Peyer's patch (tissue), 4 donors: ENCODE measurements around the gene GSTP1. TPM values are rescaled to one million over a fixed set of nuclear protein-coding genes. Genes with fewer than 3 reads are reported as not detected.
"Not testable (repeated sequence)": the region's sequence is repeated elsewhere in the genome, so short reads cannot be mapped to it uniquely, and the experiment has no call there.

ENCODE experiments used
- DNase-seq, 3 donors: peaks; one replicate each; pipeline ENCODE4 v3.0.0-alpha.2; 2017 to 2019
- H3K27ac ChIP-seq, 4 donors: fragments of 200-600 bp; sonication (generic); one replicate each; pipeline ENCODE4 v1.5.1; 2016 to 2019
- H3K27me3 ChIP-seq, 2 donors: fragments of 200-600 bp; sonication (generic); one replicate each; pipeline ENCODE4 v1.5.1; 2019
- H3K36me3 ChIP-seq, 3 donors: fragments of 200-600 bp; sonication (generic); one replicate each; pipeline ENCODE4 v1.5.1; 2016 to 2019
- H3K4me1 ChIP-seq, 4 donors: fragments of 200-600 bp; sonication (generic); one replicate each; pipeline ENCODE4 v1.5.1; 2016 to 2019
- H3K4me3 ChIP-seq, 4 donors: fragments of 200-600 bp; sonication (generic); 1 replicate in 3 of 4; 2 replicates in 1 of 4; pipeline ENCODE4 v1.5.1; 2016 to 2019; ENCODE audit warnings: mild to moderate bottlenecking in 1 of 4
- H3K9me3 ChIP-seq, 4 donors: fragments of 200-600 bp; sonication (generic); one replicate each; pipeline ENCODE4 v1.5.1; 2016 to 2019; ENCODE audit warnings: mild to moderate bottlenecking in 1 of 4
- POLR2A ChIP-seq, 2 donors: fragments of 450-650 bp; IDR thresholded peaks; one replicate each; pipeline ENCODE4 v1.5.1; 2017; ENCODE audit warnings: antibody characterized with exemption in 2 of 2, mild to moderate bottlenecking in 2 of 2, moderate library complexity in 2 of 2
- total RNA-seq, 4 donors: library from RNA; depleted of rRNA; stranded (reverse); fragments of >200 nt; gene quantifications; one replicate each; pipeline ENCODE4 v1.1.0, GENCODE V29; 2016
- TF ChIP-seq, protein P1 (sequence below), 6 experiments: fragments of 450-650 bp in 4 of 6; fragments of 200-600 bp in 2 of 6; sonication (generic) in 1 of 6; IDR thresholded peaks; one replicate each; pipeline ENCODE4 v1.5.1; 2017 to 2019; ENCODE audit warnings: antibody characterized with exemption in 6 of 6, mild to moderate bottlenecking in 3 of 6, moderate library complexity in 1 of 6

The GSTP1 gene
- total RNA-seq, 4 donors from 2014 or later = 237 to 451 (median 419) TPM

- H3K27me3 ChIP-seq = no peaks in the 10 kb centered on the region
- no peak overlapping the region for H3K27ac ChIP-seq
- peaks cover 0 to 11% (median 4%) of the 10 kb centered on the region in 4 donors for H3K4me1 ChIP-seq
- no peaks in the 10 kb centered on the region for H3K36me3 ChIP-seq
- DNase-seq = no peak
- no peak for TF ChIP-seq POLR2A (IDR thresholded peaks at IDR 0.05)
- TF ChIP-seq, protein P1, sequence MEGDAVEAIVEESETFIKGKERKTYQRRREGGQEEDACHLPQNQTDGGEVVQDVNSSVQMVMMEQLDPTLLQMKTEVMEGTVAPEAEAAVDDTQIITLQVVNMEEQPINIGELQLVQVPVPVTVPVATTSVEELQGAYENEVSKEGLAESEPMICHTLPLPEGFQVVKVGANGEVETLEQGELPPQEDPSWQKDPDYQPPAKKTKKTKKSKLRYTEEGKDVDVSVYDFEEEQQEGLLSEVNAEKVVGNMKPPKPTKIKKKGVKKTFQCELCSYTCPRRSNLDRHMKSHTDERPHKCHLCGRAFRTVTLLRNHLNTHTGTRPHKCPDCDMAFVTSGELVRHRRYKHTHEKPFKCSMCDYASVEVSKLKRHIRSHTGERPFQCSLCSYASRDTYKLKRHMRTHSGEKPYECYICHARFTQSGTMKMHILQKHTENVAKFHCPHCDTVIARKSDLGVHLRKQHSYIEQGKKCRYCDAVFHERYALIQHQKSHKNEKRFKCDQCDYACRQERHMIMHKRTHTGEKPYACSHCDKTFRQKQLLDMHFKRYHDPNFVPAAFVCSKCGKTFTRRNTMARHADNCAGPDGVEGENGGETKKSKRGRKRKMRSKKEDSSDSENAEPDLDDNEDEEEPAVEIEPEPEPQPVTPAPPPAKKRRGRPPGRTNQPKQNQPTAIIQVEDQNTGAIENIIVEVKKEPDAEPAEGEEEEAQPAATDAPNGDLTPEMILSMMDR (IDR thresholded peaks at IDR 0.05) = no peak
- no peak overlapping the region for H3K4me3 ChIP-seq
- H3K9me3 ChIP-seq = no peaks in the 10 kb centered on the region
Observed at GRCh38 chr11:67601098-67601497, 17.5 kb downstream of the GSTP1 start.

- not testable (repeated sequence) for H3K36me3 ChIP-seq, H3K4me3 ChIP-seq, H3K9me3 ChIP-seq, H3K27me3 ChIP-seq, DNase-seq, H3K27ac ChIP-seq
- peaks cover 0 to 20% (median 15%) of the 10 kb centered on the region in 4 donors for H3K4me1 ChIP-seq
Observed at GRCh38 chr11:67604119-67604518, 20.5 kb downstream of the GSTP1 start.

DNA sequence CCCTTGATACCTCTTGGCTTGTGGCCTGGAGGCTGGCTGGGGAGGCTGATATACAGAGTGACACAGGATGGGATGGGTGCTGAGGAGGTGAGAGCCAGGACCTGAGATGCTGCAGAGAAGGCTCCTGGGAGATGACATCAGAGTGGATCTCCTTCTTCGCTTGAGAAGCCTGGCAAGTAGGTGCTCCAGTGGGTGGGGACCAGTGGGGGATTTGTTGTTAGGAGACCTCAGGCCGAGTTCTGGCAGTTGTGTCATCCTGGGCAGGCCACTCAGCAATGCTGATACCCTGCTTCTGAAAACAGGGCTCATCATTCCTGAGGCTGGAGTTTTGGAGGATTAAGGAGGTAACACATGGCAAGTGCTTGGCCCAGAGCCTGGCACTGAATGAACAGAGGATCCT, 21.2 kb downstream of the GSTP1 start:
- peaks cover 0 to 14% (median 0%) of the 10 kb centered on the region in 3 donors for H3K36me3 ChIP-seq
- H3K27ac ChIP-seq = no peak overlapping the region
- no peaks in the 10 kb centered on the region for H3K9me3 ChIP-seq
- H3K4me3 ChIP-seq = no peak overlapping the region
- no peak for DNase-seq
- H3K27me3 ChIP-seq = no peaks in the 10 kb centered on the region
- peaks cover 0 to 20% (median 15%) of the 10 kb centered on the region in 4 donors for H3K4me1 ChIP-seq
- TF ChIP-seq, protein P1 (IDR thresholded peaks at IDR 0.05) = no peak
- TF ChIP-seq POLR2A (IDR thresholded peaks at IDR 0.05) = no peak

- H3K27ac ChIP-seq = no peak overlapping the region
- DNase-seq = no peak
- peaks cover 0 to 20% (median 0%) of the 10 kb centered on the region in 3 donors for H3K36me3 ChIP-seq
- TF ChIP-seq, protein P1 (IDR thresholded peaks at IDR 0.05) = no peak
- no peak for TF ChIP-seq POLR2A (IDR thresholded peaks at IDR 0.05)
- H3K4me3 ChIP-seq = no peak overlapping the region
- H3K4me1 ChIP-seq = peaks cover 0 to 20% (median 15%) of the 10 kb centered on the region in 4 donors
- H3K9me3 ChIP-seq = no peaks in the 10 kb centered on the region
- H3K27me3 ChIP-seq = no peaks in the 10 kb centered on the region
Observed at GRCh38 chr11:67605231-67606011, 21.8 kb downstream of the GSTP1 start.

DNA sequence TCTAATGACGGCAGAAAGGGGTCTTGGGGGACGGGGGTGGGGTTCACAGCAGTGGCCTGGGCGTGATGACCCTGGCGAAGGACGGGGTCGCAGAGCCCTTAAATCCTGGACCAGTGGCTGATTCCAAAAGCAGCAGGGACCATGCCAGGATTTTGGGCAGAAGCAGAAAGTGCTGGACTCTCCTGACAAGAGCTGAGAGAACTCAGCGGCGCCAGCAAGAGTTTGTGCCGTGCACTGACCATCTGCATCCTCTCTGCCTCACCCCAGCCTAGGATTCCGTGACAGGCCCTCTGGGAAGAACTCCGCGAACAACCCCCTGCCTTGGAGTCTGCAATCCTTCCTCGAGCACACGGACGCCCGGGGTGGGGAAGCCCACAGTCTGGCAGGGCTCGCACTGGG, 22.5 kb downstream of the GSTP1 start:
- DNase-seq = no peak
- H3K4me3 ChIP-seq = peak overlapping the region; percentile 90 to 94 (median 92)
- H3K36me3 ChIP-seq = peaks cover 0 to 27% (median 0%) of the 10 kb centered on the region in 3 donors
- TF ChIP-seq, protein P1 (IDR thresholded peaks at IDR 0.05) = no peak
- no peak for TF ChIP-seq POLR2A (IDR thresholded peaks at IDR 0.05)
- no peaks in the 10 kb centered on the region for H3K27me3 ChIP-seq
- H3K27ac ChIP-seq = peak overlapping the region; percentile 84 to 86 (median 86)
- peaks cover 0 to 14% (median 13%) of the 10 kb centered on the region in 4 donors for H3K4me1 ChIP-seq
- no peaks in the 10 kb centered on the region for H3K9me3 ChIP-seq

GRCh38 chr11:67606492-67607295, 23.1 kb downstream of the GSTP1 start, which contains the start of gene NDUFV1:
NDUFV1 (plus strand) TSS chr11:67606936; CDS start chr11:67607005, 69 bp downstream.
- Histone ChIP-seq H3K27me3 (no peaks in the 10 kb centered on the region), H3K36me3 (peaks cover 0 to 33% (median 0%) of the 10 kb centered on the region in 3 donors)
- TF ChIP-seq, protein P1 (IDR thresholded peaks at IDR 0.05) = peak; percentile 68 to 94 (median 90)
- peak; percentile 78 to 80 for TF ChIP-seq POLR2A (IDR thresholded peaks at IDR 0.05)

More at GRCh38 chr11:67606492-67607295, 23.1 kb downstream of the GSTP1 start, which contains the start of gene NDUFV1:
- peak; percentile 97 to 99 (median 98) for DNase-seq
- H3K4me1 ChIP-seq = peaks cover 0 to 12% (median 12%) of the 10 kb centered on the region in 4 donors
- no peaks in the 10 kb centered on the region for H3K9me3 ChIP-seq
- H3K4me3 ChIP-seq = peak within 1 kb of the TSS; percentile 90 to 94 (median 92)
- H3K27ac ChIP-seq = peak within 1 kb of the TSS; percentile 84 to 86 (median 86)
